ENCODE data around the gene GFOD1.
"Not testable (repeated sequence)": the region's sequence is repeated elsewhere in the genome, so short reads cannot be mapped to it uniquely, and the experiment has no call there.

GFOD1 gene

DNA sequence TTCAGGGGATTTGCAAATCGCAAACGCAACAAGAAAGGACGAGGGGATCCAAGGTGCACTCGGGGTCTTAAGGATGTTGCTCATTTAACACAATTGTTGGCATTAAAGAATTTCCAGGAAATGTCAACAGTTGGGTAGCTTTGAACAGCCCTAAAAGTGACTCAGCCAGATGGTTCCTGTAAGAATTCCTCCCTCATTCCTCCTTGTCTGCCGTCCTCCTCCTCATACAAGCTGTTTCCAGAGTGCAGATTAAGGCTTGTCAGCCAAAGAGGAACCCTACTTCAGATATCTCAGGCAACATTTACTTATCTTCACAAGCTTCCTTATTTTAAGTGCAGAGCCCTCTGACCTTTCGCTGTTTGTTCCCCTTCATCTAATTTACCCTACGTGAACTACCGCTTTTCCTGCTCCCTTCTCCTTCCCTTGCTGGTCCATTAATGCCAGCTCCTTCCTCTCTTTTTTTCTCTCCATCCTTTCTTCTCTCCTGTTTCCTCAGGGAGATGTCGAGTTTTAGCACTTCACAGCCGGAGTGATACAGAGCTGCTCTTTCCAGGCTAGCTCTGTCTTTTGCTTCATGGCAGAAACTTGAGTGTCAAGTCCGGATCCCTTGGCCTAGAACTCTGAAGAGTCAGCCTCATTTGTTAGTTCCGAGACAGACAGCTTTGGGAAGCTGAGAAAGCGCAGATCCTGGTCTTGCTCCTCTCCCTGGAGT lies 132.9 kb downstream of the GFOD1 start:
- DNase-seq (ENCODE audit: low read depth), result peak; percentile 87

DNA sequence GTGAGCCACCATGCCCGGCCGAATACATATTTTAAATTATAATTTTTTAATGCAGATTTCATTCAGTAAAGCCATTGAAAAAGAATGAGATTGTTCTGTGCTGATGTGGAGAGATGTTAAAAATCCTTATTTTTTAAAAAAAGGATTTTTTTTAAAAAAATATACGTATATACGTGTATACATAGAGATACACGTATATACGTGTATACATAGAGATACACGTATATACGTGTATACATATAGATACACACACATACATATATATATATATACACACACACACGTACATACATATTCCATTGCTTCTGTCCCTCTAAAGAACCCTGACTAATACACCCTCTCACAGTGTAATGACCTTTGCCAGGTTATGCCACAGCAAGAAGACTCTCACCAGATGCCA lies 135.2 kb downstream of the GFOD1 start:
- DNase-seq (ENCODE audit: low read depth), result no peak

DNA sequence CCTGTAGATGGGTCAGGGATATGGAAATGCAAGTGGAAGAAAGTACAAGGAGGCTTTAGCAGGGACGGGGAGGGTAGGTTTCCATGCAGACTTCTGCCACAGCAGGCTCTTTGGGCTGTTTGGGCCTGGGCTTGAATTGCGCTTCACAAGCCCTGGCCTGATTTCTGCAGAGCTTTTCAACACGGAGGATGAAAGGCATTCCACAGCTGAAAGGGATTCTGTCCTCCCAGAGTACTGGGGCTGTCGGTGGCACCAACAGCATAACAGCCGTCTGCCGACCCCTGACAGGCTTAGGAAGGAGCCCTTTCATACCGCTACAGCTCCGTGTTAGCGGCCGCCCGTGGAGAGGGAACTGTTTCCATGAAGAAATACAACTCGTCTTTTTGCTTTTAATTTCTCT lies 136.1 kb downstream of the GFOD1 start:
- DNase-seq (ENCODE audit: low read depth), result no peak

DNA sequence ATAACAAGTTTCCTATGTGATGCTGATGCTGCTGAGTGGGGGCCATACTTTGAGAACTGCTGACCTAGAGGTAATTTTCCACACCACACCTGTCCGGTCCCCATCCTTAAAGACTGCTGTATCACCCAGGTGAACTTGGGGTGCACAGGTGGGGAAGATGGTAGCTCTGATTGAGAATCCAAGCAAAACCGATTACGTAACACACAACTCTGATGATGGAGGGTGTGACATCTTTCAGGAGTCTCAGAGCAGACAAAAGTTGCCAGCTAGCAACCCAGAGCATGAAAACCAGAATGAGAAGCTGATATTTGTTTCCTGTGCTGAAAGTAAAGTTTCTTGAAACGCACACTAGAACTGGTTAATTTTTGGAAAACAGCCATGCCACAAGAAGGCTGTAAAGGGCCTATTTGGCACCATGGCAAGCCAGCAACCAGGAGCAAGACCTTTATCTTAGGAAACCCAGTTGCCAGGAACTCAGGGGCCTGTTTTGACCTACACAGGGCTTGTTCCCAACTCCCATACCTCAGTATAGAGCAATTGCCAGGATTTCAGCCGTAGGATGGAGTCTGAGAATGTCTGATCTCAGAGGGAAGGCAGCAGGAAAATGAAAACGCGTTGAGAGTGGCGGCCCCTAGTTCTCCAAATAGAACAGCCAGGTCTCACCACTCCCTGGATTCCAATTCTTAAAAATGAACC lies 137.4 kb downstream of the GFOD1 start:
- no peak for DNase-seq (ENCODE audit: low read depth)

DNA sequence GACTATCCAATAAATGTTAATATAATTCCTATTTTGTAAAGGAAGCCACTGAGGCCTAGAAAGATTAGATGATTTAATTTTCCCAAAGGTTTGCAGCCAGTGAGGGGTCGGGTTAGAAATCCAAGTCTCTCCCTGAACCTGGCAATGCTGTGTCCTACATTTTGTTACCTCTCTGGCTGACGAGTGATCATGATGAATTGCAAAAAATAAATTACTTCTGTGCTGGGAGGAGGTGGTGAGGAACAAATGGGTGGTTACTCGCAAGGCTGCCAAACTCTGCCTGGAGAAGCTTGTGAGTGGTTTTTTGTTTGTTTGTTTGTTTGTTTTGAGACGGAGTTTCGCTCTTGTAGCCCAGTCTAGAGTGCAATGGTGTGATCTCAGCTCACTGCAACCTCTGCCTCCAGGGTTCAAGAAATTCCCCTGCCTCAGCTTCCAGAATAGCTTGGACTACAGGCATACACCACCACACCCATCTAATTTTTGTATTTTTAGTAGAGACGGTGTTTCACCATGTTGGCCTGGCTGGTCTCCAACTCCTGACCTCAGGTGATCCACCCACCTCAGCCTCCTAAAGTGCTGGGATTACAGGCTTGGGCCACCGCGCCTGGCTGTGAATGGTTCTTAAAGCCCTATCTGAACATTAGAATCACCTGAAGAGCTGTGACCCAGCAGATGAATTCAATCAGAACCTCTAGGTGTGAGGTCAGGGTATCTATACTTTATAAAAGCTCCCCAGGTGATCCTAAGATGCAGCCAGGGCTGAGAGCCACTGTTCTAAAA lies 138.9 kb downstream of the GFOD1 start:
- no peak for DNase-seq (ENCODE audit: low read depth)

DNA sequence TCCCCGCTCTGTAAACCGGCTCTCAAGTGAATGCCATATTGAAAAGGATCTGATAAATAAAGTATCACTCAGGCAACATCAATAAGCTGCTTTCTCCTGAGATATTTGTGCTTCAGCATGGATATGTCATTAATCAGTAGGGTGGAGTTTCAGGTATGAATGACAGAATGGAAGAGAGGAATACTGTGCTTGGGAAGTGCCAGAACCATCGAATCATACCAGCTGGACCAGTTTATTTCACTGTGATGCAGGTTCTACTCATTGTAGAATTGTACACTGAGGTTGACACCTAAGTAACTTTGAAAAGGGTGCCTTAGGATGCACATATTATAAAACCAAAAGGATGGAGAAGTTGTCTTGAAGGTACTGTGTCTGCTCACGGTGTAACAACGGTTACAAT lies 141.2 kb downstream of the GFOD1 start:
- DNase-seq (ENCODE audit: low read depth), result no peak

DNA sequence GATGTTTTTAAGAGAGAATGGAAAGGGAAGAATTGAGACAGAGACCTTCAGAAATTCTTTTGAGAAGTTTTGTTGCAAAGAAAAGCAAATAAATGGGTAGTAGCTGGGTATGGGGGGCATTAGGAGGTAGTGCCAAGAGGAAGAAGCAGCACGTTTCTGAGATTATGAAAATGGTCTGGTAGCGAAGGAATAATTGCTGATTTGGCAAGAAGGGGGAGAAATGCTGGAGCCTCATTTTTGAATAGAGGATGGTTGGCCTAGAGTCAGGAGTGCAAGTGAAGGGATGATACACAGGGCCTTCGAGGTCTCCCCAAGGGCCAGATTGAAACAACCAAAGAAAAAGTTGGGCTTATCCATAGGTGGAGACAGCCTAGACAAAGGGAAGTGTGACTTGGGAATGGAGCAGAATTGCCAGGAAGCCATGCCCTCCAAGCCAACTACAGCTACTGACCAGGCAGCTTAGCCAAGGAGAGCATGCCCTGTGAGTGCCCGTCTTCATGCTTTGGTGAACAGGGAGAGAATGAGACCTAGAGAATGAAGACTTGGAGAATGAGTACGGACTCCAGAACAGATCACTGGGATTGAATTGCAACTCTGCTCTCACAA lies 144.9 kb downstream of the GFOD1 start:
- no peak for DNase-seq (ENCODE audit: low read depth)

DNA sequence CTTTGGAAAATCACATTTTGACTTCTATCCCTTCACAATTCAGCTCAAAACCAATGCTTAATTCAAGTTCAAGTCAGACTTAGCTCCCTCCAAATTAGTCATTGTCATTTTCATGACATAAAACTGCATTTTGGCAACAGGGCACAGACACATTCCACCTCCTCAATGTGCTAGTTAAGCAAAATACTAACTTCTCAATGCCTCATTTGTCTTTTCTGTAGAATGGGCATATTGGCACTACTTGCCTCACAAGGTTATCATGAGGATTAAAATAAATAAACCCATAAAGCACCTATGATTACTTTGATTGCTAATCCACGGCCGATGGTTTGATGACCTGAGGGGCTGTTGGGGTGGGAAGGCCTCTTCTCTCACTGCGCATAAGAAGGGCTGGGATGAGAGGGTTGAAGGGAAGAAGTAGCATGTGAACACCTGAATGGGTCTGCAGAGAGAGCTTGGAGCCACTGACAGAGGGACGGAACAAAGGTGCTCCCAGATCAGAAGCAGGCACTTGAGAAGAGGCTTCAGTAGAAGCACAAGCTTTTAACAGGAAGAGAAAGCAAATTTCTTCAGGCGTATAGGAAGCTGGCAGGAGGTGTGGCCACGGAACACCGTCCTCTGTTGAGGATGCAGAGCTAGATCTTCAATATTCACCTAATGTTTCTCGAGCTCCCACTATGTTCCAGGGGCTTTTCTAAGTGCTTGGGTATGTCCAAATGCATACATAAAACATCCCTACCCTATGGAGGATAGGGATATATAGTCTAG lies 147.4 kb downstream of the GFOD1 start:
- DNase-seq (ENCODE audit: low read depth), result no peak

DNA sequence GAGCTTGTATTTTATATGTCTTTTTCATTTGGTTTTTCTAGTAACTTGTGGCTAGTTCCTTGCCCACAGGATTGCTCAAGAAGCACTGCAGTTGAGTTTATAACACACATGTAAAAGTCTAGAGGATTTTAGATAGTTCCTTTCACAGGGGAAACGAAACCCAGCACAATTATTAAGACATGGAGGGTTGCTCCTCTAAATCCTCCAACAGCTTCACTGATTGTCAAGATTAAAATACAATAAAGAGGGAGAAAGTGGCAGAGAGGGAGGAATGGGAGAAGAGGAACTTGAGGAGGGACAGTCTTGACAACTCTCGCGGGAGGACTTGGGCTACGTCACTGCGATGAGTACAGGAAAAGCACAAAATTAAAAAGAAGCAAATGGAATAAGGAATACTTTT lies 149.4 kb downstream of the GFOD1 start:
- DNase-seq (ENCODE audit: low read depth), result no peak

DNA sequence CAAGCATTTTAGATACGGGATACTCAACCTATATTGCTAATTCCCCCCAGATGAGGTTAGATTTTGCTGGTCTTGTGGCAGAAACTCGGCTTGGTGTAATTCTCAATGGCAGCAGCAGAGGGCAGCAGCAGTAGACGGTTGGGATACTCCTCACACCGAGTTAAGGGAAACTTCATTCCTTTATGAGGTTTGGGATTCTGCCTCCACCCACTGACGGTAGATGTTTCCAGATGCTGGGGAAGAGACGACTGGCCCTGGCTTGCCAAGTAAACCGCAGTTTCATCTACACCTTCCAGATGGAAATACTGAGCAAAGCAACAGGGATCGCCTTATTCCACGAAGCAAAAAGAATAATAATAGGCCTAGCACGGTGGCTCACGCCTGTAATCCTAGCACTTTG lies 150.8 kb downstream of the GFOD1 start:
- DNase-seq (ENCODE audit: low read depth), result peak; percentile 77

DNA sequence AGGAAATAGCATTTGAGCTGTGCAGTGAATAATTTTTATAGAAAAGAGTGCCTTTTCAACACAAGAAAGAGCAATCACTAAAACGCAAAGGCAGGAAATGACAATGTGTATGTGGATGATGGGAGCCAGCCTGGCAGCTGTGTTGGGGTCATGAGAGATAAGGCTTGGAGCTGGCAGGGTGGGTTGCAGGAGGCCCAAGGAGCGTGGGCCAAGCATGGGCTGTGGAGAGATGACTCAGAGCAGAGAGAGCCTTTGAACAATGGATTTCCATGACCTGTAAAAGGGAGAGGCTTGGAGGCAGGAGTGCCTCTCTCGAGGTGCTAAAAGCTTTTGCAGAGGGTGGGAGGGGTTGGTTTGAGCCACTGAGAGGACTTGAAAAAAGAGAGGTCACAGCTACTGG lies 152.4 kb downstream of the GFOD1 start:
- peak; percentile 56 for DNase-seq (ENCODE audit: low read depth)

DNA sequence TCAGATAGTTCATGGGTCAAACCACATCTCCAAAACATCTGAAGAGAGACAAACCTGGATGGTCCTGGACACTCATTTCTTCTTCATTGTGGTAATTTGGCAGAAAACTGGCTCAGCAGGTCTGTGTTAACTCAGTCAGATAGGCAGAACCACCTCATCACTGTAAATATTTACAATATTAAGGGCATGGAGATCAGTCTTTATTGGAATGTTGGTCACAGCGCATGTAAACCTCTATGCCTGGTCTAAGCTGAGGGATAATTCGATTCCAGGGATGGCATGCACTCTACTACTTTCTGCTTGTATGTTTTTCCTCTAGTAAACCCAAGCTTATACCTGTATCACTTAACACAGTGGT lies 155.1 kb downstream of the GFOD1 start:
- no peak for DNase-seq (ENCODE audit: low read depth)

DNA sequence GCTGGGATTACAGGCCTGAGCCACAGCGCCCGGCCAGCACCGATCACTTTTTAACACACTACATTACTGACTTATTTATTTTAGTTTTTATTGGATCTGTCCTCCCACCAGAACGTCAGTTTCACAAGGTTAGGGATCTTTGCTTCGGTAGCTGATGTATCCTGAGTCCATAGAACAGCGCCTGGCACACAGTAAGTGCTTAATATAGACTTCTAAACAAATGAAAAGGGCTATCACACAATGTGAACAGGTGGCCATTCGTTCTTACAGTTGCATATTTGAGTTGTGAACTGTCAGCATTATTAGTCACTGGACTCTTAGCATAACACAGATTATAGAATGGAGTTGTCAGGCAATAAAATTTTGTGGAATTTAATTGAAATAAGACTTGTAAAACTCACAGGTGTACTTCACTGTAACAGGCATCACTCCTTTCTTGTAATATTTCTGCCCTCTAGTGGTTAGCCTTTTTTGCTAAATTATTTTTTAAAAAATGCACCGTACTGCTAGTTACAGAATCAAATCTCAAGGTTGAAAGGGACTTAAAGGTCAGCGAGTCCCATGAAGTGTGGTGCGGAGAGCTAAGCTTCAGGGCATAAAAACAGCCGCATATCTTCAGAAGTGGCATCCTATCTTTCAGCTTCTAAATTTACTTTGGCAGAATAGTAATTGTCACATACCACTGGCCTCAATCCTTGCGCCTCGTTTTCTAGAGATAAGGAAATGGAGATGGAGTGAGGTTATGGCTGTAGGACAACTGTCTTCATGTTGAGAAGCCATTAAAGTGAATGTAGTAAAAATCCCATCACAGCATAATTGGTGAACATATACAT lies 155.7 kb downstream of the GFOD1 start:
- DNase-seq (ENCODE audit: low read depth), result no peak

DNA sequence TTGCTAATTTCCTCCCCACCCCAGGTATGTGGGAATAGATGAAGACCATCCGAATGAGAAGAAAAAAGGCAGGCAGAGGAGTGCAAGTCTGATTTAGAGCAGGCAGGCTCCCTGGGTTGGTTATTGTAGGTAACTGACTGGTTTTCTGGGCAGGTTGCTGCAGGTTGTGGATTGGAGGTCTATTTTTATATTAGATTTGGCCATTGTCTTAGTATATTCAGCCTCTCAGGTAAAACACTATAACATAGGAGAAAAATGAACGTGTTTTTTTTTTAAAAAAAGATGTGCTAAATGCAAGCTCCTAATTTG lies 158.6 kb downstream of the GFOD1 start:
- no peak for DNase-seq (ENCODE audit: low read depth)

DNA sequence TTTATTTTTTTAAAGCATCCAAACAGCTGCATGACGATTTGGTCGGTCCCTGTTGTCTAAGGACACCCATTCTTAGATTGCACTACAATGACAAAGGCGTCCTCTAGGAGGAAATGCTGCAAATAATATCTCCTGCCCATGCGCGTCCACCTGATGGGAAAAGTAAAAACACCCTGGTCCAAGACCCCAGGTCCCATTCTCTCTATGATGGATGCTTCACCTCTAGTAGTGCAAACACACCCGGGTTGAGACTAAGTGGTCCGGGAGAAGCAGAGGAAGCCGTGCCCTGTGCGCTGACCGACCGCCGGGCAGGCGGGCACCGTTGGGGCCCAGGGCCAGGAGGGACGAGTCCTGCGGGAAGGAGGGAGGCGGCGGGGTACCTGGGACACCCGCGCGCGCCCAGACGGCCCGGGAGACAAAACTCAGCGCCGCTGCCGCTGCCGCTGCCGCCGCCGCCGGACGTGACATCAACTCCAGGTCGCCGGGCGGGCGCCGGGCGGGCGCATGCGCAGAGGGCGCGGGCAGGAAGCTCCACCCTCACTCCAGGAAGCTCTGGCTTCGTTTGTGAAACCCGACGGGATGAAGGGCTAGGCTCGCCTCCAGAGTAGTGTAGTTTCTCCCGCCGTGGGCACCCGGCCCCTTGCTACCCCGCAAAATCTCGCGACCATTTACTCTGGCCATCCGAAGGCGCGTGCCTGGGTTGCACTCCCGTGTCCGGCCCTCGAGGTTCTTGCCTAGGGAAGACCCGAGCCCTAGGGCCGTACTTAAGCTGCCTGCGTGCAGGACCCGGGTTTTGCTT lies 159.1 kb downstream of the GFOD1 start, which contains the start of gene TBC1D7:
TBC1D7 (minus strand) TSS at position 462 of the 799 bp plus-strand sequence. CDS start 1,639 bp downstream, outside the sequence.
- DNase-seq (ENCODE audit: low read depth), result peak; percentile 80

DNA sequence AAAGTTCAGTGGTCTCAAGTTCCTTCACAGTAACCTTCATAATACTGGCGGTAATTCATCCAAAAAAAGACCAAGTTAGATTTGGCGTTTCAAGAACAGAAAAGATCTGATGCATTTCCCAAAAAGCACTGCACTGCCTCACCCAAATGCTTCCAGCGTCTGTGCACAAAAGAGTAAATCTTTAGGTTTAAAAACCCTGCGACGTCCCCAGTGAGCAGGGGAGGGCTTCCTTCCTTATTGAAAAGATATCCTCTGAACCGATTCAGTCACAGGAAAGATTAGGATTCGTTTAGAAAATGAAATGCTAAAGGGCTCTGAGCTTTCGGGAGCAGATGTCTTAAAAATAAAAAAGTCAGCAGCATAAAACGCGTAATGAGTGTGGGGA lies 159.7 kb downstream of the GFOD1 start:
- DNase-seq (ENCODE audit: low read depth), result no peak

DNA sequence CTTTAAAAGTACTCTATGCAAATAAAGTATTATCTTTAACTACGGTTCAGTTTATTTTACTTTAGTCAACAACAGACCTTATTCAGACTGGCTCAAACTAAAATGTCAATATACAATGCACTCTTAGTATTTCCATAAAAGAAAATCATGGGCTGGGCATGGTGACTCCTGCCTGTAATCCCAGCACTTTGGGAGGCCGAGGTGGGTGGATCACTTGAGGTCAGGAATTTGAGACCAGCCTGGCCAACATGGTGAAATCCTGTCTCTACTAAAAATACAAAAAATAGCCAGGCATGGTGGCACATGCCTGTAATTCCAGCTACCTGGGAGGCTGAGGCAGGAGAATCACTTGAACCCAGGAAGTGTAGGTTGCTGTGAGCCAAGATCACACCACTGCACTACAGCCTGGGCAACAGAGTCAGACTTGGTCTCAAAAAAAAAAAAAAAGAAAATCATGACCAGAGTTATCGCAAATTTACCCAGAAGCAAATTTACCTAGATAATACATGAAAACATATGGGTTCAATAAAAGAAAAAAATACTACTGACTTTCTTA lies 161.3 kb downstream of the GFOD1 start:
- DNase-seq (ENCODE audit: low read depth), result not testable (repeated sequence)

DNA sequence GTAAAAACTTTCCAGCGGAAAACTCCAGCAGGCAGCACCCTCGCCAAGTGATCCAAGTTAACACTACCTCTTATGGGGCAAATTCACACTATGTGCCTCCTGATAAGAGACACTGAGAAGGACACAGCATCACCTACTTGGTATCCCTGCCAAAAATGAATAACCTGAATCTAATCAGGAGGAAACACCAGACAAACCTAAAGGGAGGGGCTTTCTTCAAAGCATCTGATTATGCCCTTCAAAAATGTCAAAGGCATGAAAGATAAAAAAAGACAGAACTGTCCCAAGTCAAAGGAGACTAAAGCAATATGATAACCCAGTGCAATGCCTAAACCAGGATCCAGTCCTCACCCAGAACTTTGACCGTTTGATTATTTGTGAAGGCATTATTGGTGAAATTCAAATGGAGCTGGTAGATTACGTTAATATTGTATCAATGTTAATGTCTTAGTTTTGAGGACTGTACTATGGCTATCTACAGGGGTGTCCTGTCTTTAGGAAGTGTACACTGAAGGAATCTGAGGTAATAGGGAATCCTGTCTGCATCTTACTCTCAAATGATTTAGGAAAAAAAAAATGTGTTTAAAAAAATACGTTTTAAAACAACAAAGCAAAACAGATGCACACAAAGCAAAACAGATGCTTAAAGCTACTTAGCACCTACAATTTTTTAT lies 167.4 kb downstream of the GFOD1 start:
- peak; percentile 71 for DNase-seq (ENCODE audit: low read depth)

DNA sequence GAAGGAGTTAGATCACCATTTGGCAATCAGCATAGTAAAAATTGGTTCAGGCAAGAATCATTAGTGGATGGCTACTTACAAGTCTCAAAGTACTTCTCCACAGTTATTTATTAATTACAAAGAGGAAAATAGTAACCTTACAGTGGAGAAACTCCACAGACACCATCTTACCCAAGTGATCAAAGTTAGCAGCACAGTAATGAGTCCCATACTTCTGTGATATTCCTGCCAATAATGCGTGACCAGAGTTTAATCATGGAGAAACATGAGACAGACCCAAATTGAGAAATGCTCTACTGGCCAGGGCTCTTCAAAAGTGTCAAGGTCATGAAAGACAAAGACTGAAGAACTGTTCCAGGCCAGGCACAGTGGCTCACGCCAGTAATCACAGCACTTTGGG lies 168.6 kb downstream of the GFOD1 start:
- no peak for DNase-seq (ENCODE audit: low read depth)
